Measurements from ENCODE around the gene H6PD.
A peak's percentile ranks its signal among the peaks of the same experiment; 100 is the strongest.

H6PD gene

DNA sequence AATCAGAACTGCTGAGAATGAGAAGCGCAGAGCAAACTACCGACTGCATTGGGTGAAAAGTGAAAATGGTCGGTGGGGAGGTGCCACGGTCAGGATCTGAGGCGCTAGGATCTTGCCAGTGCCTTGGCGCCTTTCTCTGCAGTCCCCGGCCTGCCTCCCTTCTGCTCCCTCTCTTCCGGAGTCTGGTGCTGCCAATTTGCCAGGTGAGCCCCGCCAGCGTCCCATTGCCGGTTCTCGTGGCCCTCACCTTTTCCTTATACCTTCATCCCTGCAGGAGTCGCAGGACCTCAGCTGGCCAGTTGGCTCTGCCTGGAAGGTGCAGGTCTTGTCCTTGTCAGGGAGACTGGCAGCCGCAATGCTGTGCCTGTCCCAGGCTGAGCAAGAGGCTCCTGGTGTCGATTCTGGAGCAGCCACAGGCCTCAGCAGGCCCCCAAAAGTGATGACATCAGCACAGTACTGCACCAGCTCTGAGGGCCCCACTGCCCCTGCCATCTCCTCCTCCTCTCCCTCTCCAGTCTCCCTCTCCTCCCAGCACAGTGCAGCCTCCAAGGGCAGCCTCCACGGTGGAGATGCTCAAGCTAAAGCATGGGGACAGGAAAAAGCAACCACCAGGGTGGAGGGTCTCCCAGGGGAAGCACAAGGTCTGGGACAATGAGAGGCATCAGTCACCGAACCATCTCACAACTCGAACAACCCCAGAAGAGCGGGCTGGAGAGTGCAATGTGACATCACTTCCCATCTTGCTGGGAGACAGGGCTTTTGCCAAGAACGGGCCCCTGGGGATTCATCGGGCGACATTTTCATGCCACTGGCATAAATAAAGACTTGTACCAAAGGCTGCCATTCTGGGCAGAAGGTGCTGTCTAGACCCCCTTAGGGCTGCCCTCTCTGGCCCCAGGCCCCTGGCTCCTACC is 37.1 kb upstream of the H6PD start:
- H3K4me3 ChIP-seq (ENCODE audit: low read length) = no peak overlapping the region
- no peaks in the 10 kb centered on the region for H3K9me3 ChIP-seq (ENCODE audit: control insufficient read depth, low read depth, low read length)
- H3K4me1 ChIP-seq (ENCODE audit: control insufficient read depth, low read depth, low read length) = peaks cover 3% of the 10 kb centered on the region
- no peak overlapping the region for H3K27ac ChIP-seq (ENCODE audit: low read length)
- H3K9ac ChIP-seq (ENCODE audit: low read length) = no peak overlapping the region
- peaks cover 65% of the 10 kb centered on the region for H3K27me3 ChIP-seq (ENCODE audit: control insufficient read depth, insufficient read depth, low read length)
- H3K36me3 ChIP-seq (ENCODE audit: control insufficient read depth, low read depth, low read length) = no peaks in the 10 kb centered on the region

DNA sequence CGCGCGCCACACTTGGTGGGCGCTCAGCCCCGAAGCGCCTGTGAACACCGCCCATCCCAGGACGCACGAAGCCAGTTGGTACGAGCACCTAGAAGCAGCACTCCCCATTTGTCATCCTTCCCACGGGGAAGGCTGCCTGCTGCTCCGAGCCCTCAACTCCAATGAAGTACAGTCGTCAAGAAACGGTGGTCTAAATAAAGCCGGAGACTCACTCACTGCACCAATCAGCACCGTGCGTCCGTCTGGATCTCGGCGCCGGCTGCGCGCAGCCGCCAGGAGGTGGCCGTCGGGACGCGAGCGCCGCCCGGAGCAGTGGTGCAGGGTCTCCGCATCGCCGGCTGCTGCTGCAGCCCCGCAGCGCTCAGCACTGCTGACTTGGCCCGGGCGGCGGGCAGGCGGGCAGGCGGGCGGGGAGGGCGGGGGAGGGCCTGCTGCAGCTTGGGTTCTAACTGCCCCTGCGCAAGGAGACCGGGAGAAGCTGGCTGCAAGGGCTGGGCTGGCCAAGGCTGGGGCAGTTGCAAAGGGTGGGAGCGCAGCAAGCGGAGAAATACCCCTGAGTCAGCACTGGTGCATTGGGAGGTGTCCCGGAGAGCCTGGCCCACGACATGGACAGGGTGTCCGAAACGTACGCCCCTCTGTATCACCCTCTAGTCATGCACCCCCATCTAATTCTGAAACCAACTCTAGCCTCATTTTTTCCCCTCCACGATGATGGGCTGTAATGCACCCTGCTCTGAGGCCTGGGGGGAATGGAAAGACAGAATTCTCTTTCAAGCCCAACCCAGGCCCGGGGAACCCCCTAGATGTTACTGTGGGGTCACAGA is 35.8 kb upstream of the H6PD start:
- Histone ChIP-seq H3K9me3 (ENCODE audit: control insufficient read depth, low read depth, low read length) (no peaks in the 10 kb centered on the region), H3K9ac (ENCODE audit: low read length) (no peak overlapping the region), H3K27ac (ENCODE audit: low read length) (no peak overlapping the region), H3K4me3 (ENCODE audit: low read length) (peak overlapping the region; percentile 51), H3K4me1 (ENCODE audit: control insufficient read depth, low read depth, low read length) (peaks cover 8% of the 10 kb centered on the region), H3K36me3 (ENCODE audit: control insufficient read depth, low read depth, low read length) (no peaks in the 10 kb centered on the region), H3K27me3 (ENCODE audit: control insufficient read depth, insufficient read depth, low read length) (peaks cover 78% of the 10 kb centered on the region)

GRCh38 chr1:9200441-9200840 is 34.1 kb upstream of the H6PD start:
- Histone ChIP-seq H3K4me1 (ENCODE audit: control insufficient read depth, low read depth, low read length) (peaks cover 8% of the 10 kb centered on the region), H3K9ac (ENCODE audit: low read length) (no peak overlapping the region), H3K27me3 (ENCODE audit: control insufficient read depth, insufficient read depth, low read length) (peaks cover 86% of the 10 kb centered on the region), H3K4me3 (ENCODE audit: low read length) (no peak overlapping the region), H3K9me3 (ENCODE audit: control insufficient read depth, low read depth, low read length) (no peaks in the 10 kb centered on the region), H3K27ac (ENCODE audit: low read length) (no peak overlapping the region), H3K36me3 (ENCODE audit: control insufficient read depth, low read depth, low read length) (no peaks in the 10 kb centered on the region)

DNA sequence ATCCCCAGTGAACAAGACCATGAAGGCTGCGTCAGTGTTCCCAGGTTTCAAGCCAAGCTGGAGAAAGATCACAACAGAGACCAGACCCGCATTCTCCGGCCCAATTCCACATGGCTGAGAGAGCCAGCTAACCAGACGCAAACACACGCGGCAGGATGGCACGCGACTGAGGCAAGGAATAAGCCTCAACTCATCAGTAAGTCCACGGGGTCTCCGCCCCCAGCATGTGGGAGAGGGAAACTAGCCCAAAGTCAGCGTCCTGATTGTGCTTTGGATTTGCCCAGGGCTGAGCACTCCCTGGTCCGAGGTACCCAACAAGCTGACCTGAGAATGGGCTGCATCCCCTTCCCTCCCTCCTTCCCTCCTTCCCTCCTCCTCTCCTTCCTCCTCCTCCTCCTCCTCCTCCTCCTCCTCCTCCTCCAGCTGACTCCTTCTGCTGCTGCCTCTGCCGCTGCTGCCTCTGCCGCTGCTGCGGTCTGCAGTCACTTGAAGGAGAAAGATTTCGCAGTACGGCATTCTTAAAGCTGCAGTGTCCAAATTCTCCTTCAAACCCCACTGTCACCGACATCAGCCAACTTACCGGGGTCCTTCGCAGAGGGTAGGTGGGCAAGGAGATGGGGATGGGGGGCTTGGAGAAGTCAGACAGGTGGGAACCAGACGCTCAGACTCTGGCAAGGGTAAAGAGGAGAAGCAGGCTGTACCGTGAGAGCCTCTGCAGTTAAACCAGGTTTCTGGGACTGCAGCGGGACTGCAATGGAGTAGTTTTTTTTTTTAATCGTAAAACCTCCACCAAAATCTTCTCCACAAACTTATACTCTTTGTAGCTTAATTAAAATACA is 33.0 kb upstream of the H6PD start:
- peak overlapping the region; percentile 52 for H3K4me3 ChIP-seq (ENCODE audit: low read length)
- H3K4me1 ChIP-seq (ENCODE audit: control insufficient read depth, low read depth, low read length) = peaks cover 8% of the 10 kb centered on the region
- no peak overlapping the region for H3K27ac ChIP-seq (ENCODE audit: low read length)
- H3K9ac ChIP-seq (ENCODE audit: low read length) = no peak overlapping the region
- H3K27me3 ChIP-seq (ENCODE audit: control insufficient read depth, insufficient read depth, low read length) = peaks cover 79% of the 10 kb centered on the region
- no peaks in the 10 kb centered on the region for H3K36me3 ChIP-seq (ENCODE audit: control insufficient read depth, low read depth, low read length)
- no peaks in the 10 kb centered on the region for H3K9me3 ChIP-seq (ENCODE audit: control insufficient read depth, low read depth, low read length)

DNA sequence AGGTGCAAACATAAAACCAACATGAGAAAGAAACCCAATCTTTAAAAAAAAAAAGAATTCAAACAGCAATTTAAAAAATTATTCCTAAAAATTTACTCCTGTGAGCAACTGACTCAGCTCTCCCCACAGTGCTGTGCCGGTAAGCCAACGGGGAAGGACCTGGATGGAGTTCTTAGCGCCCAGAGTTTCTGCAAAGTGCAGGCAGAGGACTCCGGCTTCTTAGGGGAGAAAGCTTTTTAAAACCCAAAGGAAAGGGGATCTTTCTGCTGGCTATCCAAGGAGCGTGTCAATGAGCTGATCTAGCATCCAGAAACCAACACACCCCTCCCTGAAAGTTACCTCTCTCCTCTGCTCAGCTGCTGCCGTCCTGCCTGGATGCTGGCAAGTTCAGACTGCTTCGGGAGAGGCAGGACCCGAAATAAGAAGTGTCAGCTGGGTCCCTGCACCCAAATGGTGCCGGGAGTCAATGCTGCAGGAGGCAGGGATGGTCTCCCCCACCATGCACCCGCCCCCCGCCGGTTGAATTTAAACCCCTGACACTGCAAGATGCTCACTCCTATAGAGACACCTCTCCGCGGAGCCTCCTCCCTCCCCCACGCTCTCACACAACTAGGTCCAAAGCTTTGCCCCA is 32.2 kb upstream of the H6PD start:
- Histone ChIP-seq H3K9me3 (ENCODE audit: control insufficient read depth, low read depth, low read length) (no peaks in the 10 kb centered on the region), H3K27ac (ENCODE audit: low read length) (no peak overlapping the region), H3K27me3 (ENCODE audit: control insufficient read depth, insufficient read depth, low read length) (peaks cover 72% of the 10 kb centered on the region), H3K4me1 (ENCODE audit: control insufficient read depth, low read depth, low read length) (peaks cover 8% of the 10 kb centered on the region), H3K36me3 (ENCODE audit: control insufficient read depth, low read depth, low read length) (no peaks in the 10 kb centered on the region), H3K4me3 (ENCODE audit: low read length) (peak overlapping the region; percentile 52), H3K9ac (ENCODE audit: low read length) (no peak overlapping the region)

DNA sequence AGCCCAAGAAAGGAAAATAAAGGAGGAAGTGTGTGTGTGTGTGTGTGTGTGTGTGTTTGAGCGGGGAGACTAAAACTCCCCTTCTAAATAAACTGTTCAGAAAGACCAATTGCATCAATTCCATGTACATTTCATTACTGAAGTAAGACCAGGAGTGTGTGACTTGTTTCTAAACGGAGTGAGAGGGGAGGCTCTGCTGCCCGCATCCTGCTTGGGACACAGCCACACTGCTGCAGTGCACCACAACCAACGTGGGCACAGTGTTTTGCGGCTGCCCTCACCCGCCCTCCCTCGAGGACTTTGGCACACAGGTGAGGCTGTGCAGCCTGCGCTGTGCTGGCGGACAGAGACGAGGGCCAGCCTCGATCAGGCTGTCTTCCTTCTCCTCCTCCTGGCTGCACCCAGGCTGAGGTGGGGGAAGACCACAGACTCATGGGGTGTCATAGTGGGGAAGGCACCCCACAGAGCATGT is 31.0 kb upstream of the H6PD start:
- no peak overlapping the region for H3K4me3 ChIP-seq (ENCODE audit: low read length)
- peaks cover 60% of the 10 kb centered on the region for H3K27me3 ChIP-seq (ENCODE audit: control insufficient read depth, insufficient read depth, low read length)
- no peaks in the 10 kb centered on the region for H3K9me3 ChIP-seq (ENCODE audit: control insufficient read depth, low read depth, low read length)
- H3K36me3 ChIP-seq (ENCODE audit: control insufficient read depth, low read depth, low read length) = no peaks in the 10 kb centered on the region
- no peak overlapping the region for H3K27ac ChIP-seq (ENCODE audit: low read length)
- peaks cover 8% of the 10 kb centered on the region for H3K4me1 ChIP-seq (ENCODE audit: control insufficient read depth, low read depth, low read length)
- H3K9ac ChIP-seq (ENCODE audit: low read length) = no peak overlapping the region

DNA sequence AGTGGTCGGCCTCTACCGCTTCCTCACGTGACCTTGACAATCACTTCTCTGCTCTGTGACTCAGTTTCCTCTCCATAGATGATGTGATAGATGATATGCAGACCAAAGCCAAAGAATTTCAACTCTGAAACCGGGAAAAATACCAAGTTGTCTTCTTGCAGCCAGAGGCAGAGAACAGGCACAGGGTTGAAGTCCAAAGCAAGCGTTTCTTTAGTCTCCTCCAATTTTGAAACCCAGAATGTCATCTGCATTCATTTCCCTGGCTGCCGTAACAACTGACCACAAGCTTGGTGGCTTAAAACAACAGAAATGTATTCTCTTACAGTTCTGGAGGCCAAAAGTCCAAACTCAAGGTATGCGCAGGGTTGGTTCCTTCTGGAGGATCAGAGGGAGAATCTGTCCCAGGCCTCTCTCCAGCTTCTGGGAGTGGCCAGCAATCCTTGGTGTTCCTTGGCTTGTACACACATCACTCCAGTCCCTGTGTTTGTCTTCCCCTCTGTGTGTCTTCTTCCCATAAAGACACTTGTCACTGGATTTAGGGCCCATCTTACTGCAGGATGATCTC is 30.3 kb upstream of the H6PD start:
- no peak overlapping the region for H3K9ac ChIP-seq (ENCODE audit: low read length)
- H3K4me3 ChIP-seq (ENCODE audit: low read length) = no peak overlapping the region
- H3K9me3 ChIP-seq (ENCODE audit: control insufficient read depth, low read depth, low read length) = no peaks in the 10 kb centered on the region
- no peaks in the 10 kb centered on the region for H3K36me3 ChIP-seq (ENCODE audit: control insufficient read depth, low read depth, low read length)
- peaks cover 8% of the 10 kb centered on the region for H3K4me1 ChIP-seq (ENCODE audit: control insufficient read depth, low read depth, low read length)
- peaks cover 54% of the 10 kb centered on the region for H3K27me3 ChIP-seq (ENCODE audit: control insufficient read depth, insufficient read depth, low read length)
- no peak overlapping the region for H3K27ac ChIP-seq (ENCODE audit: low read length)

GRCh38 chr1:9207086-9207485 is 27.5 kb upstream of the H6PD start:
- Histone ChIP-seq H3K4me3 (ENCODE audit: low read length) (no peak overlapping the region), H3K27ac (ENCODE audit: low read length) (no peak overlapping the region), H3K36me3 (ENCODE audit: control insufficient read depth, low read depth, low read length) (no peaks in the 10 kb centered on the region), H3K9ac (ENCODE audit: low read length) (no peak overlapping the region), H3K9me3 (ENCODE audit: control insufficient read depth, low read depth, low read length) (no peaks in the 10 kb centered on the region), H3K27me3 (ENCODE audit: control insufficient read depth, insufficient read depth, low read length) (peaks cover 25% of the 10 kb centered on the region), H3K4me1 (ENCODE audit: control insufficient read depth, low read depth, low read length) (peaks cover 8% of the 10 kb centered on the region)

DNA sequence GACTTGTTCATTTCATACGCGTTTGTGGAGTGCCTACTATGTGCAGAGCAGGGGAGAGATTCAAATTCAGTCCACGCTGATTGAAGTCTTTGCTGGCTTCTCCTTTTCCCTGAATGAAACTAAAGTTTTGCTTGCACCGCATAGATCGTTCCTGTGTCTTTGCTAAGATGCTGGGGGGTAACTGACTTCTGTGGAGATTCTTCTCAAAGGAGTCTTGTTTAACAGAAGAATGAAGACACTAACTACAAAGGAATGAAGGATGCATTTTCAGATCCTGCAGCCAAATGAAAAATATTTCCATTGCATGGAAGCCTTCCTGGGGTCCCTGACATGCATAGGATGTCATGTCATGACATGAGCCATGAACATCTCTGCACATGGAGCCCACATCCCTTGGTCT is 26.9 kb upstream of the H6PD start:
- no peak overlapping the region for H3K9ac ChIP-seq (ENCODE audit: low read length)
- peaks cover 19% of the 10 kb centered on the region for H3K27me3 ChIP-seq (ENCODE audit: control insufficient read depth, insufficient read depth, low read length)
- H3K9me3 ChIP-seq (ENCODE audit: control insufficient read depth, low read depth, low read length) = no peaks in the 10 kb centered on the region
- no peak overlapping the region for H3K4me3 ChIP-seq (ENCODE audit: low read length)
- H3K27ac ChIP-seq (ENCODE audit: low read length) = no peak overlapping the region
- peaks cover 2% of the 10 kb centered on the region for H3K4me1 ChIP-seq (ENCODE audit: control insufficient read depth, low read depth, low read length)
- H3K36me3 ChIP-seq (ENCODE audit: control insufficient read depth, low read depth, low read length) = no peaks in the 10 kb centered on the region

DNA sequence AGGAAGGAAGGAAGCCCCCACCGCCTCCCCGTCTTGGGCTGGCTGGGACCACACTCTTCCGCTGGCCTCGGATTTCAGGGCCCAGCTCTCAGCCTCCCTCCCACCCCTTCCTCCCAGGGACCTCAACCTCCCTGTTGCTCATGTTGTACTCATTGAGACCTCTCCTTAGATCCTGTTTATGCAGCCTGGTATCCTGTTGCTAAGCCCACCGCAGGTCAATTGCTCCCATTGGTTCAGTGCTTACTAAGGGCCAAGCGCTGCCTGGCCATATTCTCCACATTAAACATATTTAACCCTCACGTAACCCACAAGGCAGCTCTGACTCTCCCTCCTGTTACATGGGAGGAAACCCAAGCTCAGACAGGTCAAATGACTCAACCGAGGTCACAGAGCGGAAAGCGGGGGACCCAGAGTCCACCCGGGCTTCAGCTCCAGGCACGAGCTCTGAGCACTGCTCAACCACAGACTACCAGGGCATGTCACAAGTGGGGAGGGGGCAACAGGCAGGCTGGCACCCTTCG is 23.2 kb upstream of the H6PD start:
- no peak overlapping the region for H3K9ac ChIP-seq (ENCODE audit: low read length)
- no peaks in the 10 kb centered on the region for H3K36me3 ChIP-seq (ENCODE audit: control insufficient read depth, low read depth, low read length)
- H3K27ac ChIP-seq (ENCODE audit: low read length) = no peak overlapping the region
- no peaks in the 10 kb centered on the region for H3K27me3 ChIP-seq (ENCODE audit: control insufficient read depth, insufficient read depth, low read length)
- no peaks in the 10 kb centered on the region for H3K4me1 ChIP-seq (ENCODE audit: control insufficient read depth, low read depth, low read length)
- H3K4me3 ChIP-seq (ENCODE audit: low read length) = no peak overlapping the region
- no peaks in the 10 kb centered on the region for H3K9me3 ChIP-seq (ENCODE audit: control insufficient read depth, low read depth, low read length)

All from iPS-18a (cell line).